Measurements from ENCODE around the gene KANSL3.
"Not testable (repeated sequence)": the region's sequence is repeated elsewhere in the genome, so short reads cannot be mapped to it uniquely, and the experiment has no call there.

Gene KANSL3

GRCh38 chr2:96556441-96557330 is 81.4 kb downstream of the KANSL3 start:
- peak; percentile 87 to 96 (median 90) for DNase-seq

DNA sequence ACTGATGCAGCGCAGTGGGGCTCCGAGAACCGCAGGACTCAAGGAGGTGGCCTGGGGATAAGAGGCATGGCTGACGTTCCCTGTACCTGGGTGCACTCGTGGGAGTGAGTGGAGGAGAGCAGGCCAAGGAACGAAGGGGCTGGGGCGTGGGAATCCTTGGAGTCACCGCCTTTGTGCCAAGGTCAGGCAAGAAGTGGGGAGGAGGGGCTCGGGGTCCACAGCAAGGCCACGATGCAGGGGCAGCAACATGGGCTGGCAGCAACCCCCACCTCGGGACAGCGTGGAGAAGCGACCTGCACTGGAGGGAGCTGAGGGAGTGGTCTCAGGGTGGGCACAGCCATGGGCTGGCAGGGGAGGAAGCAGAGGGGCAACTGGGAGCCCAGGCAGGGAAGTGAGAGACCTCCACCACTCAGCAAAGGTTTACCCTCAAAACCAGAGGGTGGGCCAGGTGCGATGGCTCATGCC is 82.9 kb downstream of the KANSL3 start:
- no peak for DNase-seq

DNA sequence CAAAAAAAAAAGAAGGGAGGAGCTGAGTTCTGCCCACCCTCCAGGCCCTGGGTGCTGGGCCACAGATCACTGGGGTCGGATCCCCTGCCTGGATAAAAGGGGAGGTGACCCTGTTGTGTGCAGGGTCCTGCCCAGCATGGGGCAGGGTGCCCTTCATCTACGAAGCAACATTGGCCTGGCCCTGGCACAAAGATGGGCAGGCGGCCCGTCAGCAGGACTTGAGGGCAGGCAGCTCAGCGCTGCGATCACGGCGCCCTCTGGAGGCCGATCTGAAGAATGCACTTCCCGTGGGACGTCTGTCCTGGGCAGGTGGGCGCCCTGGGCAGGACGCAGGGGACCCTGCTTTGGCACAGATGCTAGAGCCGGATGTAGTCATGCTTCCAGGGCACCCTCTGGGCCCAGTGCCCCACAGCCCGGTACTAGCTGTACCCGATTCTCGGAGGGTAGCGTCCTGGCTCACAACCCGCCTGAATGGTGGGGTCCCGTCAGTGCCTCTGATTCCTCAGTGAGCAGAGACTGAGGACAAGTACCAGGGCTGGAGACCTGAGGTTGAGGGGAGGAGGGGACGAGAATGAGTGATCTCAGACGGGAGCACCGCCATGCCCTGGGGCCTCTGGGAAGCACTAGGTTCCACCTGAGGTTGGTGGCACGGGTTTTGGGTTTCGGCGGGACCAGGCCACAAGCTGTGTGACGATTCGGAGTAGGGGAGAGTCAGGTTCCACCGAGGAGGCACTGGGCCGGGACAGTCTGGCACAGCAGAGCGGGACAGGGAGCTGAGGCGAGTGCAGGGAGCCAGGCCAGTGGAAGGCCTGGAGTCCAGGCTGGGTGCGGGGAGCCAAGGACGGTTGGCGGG is 83.6 kb downstream of the KANSL3 start:
- DNase-seq, result peak; percentile 68 to 87 (median 74)

GRCh38 chr2:96553957-96554292 is 84.2 kb downstream of the KANSL3 start:
- DNase-seq, result not testable (repeated sequence)

- DNase-seq, result no peak
Measured at GRCh38 chr2:96553176-96553956, 84.7 kb downstream of the KANSL3 start.

- DNase-seq, result no peak
Measured at GRCh38 chr2:96552315-96553175, 85.6 kb downstream of the KANSL3 start.

GRCh38 chr2:96551605-96552314 is 86.4 kb downstream of the KANSL3 start:
- no peak for DNase-seq

- no peak for DNase-seq
Measured at GRCh38 chr2:96550787-96551604, 87.1 kb downstream of the KANSL3 start.

DNA sequence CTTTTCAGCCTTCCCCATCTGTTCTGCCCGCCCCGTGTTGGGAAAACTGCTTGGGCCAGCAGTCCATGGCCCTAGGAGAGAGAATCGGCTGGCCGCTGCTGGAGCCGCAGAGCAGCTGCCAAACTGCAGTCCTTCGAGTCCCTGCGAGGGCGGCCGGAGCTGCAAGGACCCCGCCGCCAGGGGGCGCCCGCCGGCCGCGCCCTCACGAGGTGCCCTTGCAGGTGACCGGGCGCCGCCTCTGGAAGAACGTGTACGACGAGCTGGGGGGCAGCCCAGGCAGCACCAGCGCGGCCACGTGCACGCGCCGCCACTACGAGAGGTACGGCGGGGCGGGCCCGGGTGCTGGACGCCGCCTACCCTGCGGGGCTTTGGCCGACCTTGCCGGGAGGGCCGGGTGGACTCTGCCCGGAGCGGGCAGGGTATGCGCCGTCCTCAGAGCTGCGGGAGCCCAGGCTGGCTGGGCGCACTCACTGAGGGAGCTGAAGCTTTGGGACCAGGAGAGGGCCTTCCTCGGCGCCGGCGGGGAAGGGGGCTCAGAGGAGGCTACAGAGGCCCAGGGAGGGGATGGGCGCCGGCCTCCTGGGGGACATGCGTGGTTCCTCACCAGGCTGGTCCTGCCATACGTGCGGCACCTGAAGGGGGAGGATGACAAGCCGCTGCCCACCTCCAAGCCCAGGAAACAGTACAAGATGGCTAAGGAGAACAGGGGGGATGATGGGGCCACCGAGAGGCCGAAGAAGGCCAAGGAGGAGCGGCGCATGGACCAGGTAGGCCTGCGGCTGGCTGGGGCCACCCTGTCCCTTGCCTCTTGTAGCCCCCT is 87.9 kb downstream of the KANSL3 start:
- DNase-seq, result no peak

DNA sequence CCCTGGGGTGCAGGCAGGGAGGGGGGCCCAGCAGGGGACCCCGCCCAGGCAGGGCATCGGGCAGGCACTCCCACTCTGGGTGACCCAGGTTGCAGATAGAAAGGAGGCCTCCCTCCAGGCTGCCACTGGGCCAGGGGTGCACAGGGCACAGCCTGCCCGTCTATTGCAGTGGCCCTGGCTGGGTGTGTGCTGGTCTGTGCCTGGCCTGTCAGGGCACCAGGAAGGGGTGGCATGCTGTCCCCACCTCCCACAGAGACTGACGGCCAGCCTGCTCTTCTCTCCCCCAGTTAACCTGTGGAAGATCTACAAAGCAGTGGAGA is 88.7 kb downstream of the KANSL3 start:
- DNase-seq, result no peak

GRCh38 chr2:96548558-96549465 is 89.3 kb downstream of the KANSL3 start:
- DNase-seq, result no peak

- DNase-seq, result no peak
Measured at GRCh38 chr2:96547731-96548171, 90.4 kb downstream of the KANSL3 start.

GRCh38 chr2:96547203-96547641 is 90.9 kb downstream of the KANSL3 start:
- no peak for DNase-seq

- no peak for DNase-seq
Measured at GRCh38 chr2:96546797-96547196, 91.3 kb downstream of the KANSL3 start.

DNA sequence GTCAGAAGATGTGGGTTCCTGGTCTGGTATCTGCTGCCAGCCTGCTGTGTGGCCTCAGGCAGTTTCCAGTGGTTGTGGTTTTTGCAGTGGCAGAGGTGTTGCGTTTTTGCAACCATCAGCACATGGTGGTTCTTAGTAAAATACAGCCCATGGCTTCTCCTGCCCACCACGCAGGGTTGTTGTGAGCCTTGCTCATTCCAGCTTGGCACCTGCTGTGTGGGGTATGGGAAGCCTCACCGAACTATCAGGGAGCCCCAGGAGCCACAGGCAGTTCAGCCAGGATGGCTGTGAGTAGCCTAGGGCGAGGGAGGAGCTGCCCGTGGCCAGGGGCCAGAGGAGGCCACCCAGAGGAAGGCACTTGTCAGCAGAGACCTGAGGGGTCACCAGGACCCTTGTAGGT is 91.8 kb downstream of the KANSL3 start:
- DNase-seq, result no peak

All from suppressor macrophage (primary cell).